SU-DHL-6 (cell line): ENCODE results near the gene DYSF.

Experiments
- H2AFZ ChIP-seq: fragments of 200-600 bp; sonication (generic); 2 replicates; pipeline ENCODE4 v1.6.1; 2014; ENCODE audit warnings: low read depth, mild to moderate bottlenecking, moderate library complexity, mixed read lengths, antibody characterized with exemption, low read length; ENCODE audit not compliant: severe bottlenecking
- H3F3A ChIP-seq: fragments of 200-600 bp; shearing (Covaris generic); 2 replicates; pipeline ENCODE4 v1.6.0; 2016; ENCODE audit warnings: antibody characterized with exemption, mild to moderate bottlenecking; ENCODE audit not compliant: insufficient read depth
- H3K27ac ChIP-seq: fragments of 200-600 bp; sonication (generic); 2 replicates; pipeline ENCODE4 v1.5.1; 2016; ENCODE audit warnings: low read depth, mild to moderate bottlenecking, low read length, moderate library complexity, mixed read lengths
- H3K27me3 ChIP-seq: fragments of 200-600 bp; sonication (generic), shearing (Covaris generic); 2 replicates; pipeline ENCODE4 v1.6.0; 2014; ENCODE audit warnings: mild to moderate bottlenecking, low read length
- H3K36me3 ChIP-seq: fragments of 200-600 bp; sonication (generic); 2 replicates; pipeline ENCODE4 v1.6.1; 2014; ENCODE audit warnings: mild to moderate bottlenecking, low read length, mixed read lengths
- H3K4me2 ChIP-seq: fragments of 300-600, 200-600 bp; shearing (Covaris generic), sonication (generic); 2 replicates; pipeline ENCODE4 v1.6.0; 2014; ENCODE audit warnings: low read length, low read depth, mild to moderate bottlenecking; ENCODE audit not compliant: poor library complexity, severe bottlenecking
- H3K4me3 ChIP-seq: fragments of 200-600 bp; sonication (generic); 2 replicates; pipeline ENCODE4 v1.5.1; 2014; ENCODE audit warnings: antibody characterized with exemption, low read length, mild to moderate bottlenecking, mixed read lengths; ENCODE audit not compliant: insufficient read depth, poor library complexity, severe bottlenecking
- H3K79me2 ChIP-seq: fragments of 200-600 bp; sonication (generic); 2 replicates; pipeline ENCODE4 v1.6.1; 2014; ENCODE audit warnings: mild to moderate bottlenecking, low read length, moderate library complexity; ENCODE audit not compliant: insufficient read depth
- H3K9ac ChIP-seq: fragments of 200-600 bp; sonication (generic); 2 replicates; pipeline ENCODE4 v1.7.0; 2014; ENCODE audit warnings: mild to moderate bottlenecking, low read length
- H3K9me2 ChIP-seq: fragments of 200-600 bp; sonication (generic); replicated peaks from 2 replicates; pipeline ENCODE4 v1.6.1; 2014; ENCODE audit warnings: low read length; ENCODE audit not compliant: insufficient read depth
- H3K9me3 ChIP-seq: fragments of 200-600 bp; sonication (generic); 2 replicates; pipeline ENCODE4 v1.6.1; 2014; ENCODE audit warnings: low read length, mixed read lengths; ENCODE audit not compliant: insufficient read depth
- H4K20me1 ChIP-seq: fragments of 200-600 bp; sonication (generic); 2 replicates; pipeline ENCODE4 v1.6.1; 2014; ENCODE audit warnings: low read depth, mild to moderate bottlenecking, antibody characterized with exemption, low read length, moderate library complexity, mixed read lengths
- EZH2phosphoT487 ChIP-seq: fragments of 200-600 bp; sonication (generic), shearing (Covaris generic); conservative IDR thresholded peaks from 2 replicates; pipeline ENCODE4 v1.6.1; 2018; ENCODE audit warnings: mild to moderate bottlenecking, antibody characterized with exemption, low read length, moderate library complexity, mixed read lengths
- TF ChIP-seq, protein P1 (sequence below): fragments of 200-600 bp; sonication (generic); IDR thresholded peaks from one replicate; pipeline ENCODE4 v1.5.1; 2017; ENCODE audit warnings: antibody characterized with exemption, mild to moderate bottlenecking, low read length, moderate library complexity; ENCODE audit not compliant: insufficient read depth, poor library complexity, severe bottlenecking

Gene DYSF

DNA sequence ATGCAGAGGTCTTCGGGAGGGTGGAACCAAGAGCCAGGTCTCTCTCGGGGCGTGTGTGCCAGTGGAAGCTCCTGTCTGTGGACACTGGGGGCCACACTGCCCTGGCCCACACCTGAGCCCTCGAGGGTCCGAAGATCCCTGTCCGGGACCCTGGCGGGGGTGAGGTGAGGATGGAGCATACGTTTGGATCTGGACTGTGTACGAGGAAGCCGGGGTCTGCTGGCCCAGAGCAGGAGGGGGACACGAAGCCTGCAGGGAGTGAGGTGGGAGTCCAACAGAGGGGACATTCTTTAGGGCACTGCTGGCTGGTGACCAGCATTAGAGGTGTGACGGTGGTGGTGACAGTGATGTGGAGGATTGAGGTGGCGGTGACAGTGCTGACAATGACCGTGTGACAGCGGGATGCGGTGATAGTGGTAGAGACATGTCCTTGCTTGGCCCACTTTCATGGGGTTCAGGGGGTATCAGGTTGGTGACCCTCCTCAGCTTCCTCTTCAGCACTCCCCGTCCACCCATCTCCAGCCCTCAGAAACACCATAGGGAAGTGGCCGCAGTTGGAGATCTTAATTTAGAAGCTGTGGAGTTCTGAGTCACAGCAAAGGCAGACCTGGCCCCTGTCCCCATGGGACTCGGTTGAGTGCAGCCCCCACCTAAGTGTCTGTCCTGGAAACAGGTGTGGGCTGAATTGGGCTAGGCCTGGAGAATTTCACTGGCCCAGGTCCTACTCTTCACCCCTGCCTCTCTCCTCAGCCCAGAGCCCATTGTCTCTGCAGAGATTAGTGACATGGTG is 252.0 kb downstream of the DYSF start:
- no peak overlapping the region for H2AFZ ChIP-seq
- TF ChIP-seq, protein P1, sequence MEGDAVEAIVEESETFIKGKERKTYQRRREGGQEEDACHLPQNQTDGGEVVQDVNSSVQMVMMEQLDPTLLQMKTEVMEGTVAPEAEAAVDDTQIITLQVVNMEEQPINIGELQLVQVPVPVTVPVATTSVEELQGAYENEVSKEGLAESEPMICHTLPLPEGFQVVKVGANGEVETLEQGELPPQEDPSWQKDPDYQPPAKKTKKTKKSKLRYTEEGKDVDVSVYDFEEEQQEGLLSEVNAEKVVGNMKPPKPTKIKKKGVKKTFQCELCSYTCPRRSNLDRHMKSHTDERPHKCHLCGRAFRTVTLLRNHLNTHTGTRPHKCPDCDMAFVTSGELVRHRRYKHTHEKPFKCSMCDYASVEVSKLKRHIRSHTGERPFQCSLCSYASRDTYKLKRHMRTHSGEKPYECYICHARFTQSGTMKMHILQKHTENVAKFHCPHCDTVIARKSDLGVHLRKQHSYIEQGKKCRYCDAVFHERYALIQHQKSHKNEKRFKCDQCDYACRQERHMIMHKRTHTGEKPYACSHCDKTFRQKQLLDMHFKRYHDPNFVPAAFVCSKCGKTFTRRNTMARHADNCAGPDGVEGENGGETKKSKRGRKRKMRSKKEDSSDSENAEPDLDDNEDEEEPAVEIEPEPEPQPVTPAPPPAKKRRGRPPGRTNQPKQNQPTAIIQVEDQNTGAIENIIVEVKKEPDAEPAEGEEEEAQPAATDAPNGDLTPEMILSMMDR = no peak
- no peak for TF ChIP-seq EZH2phosphoT487
- H3K9ac ChIP-seq = no peak overlapping the region
- H3K79me2 ChIP-seq = no peaks in the 10 kb centered on the region
- no peaks in the 10 kb centered on the region for H4K20me1 ChIP-seq
- H3K4me3 ChIP-seq = no peak overlapping the region
- H3K9me2 ChIP-seq = no peaks in the 10 kb centered on the region
- no peak overlapping the region for H3K4me2 ChIP-seq
- no peaks in the 10 kb centered on the region for H3K9me3 ChIP-seq
- no peak overlapping the region for H3K27ac ChIP-seq
- no peaks in the 10 kb centered on the region for H3K36me3 ChIP-seq
- H3K27me3 ChIP-seq = no peaks in the 10 kb centered on the region
- H3F3A ChIP-seq = no peaks in the 10 kb centered on the region

DNA sequence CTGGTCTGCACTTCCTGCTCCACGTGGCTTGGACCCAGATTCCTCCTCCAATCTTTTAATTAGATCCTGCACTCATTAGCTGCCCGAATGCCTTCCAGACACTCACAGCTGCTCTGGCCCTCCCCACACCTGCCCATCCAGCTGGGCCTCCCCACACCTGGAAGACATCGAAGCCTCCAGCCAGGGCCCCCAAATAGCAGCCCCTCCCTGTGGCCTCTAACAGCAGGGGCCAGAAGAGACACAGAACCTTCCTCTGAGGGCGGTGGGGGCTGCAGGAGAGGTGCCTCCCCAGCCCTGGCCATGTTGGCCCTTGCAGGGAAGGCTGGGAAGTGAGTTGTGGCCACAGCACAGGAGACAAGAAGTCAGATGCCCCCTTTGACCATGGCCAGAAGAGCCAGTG is 252.8 kb downstream of the DYSF start:
- no peak overlapping the region for H2AFZ ChIP-seq
- H3K79me2 ChIP-seq = no peaks in the 10 kb centered on the region
- no peaks in the 10 kb centered on the region for H3F3A ChIP-seq
- no peak for TF ChIP-seq EZH2phosphoT487
- TF ChIP-seq, protein P1 = no peak
- no peak overlapping the region for H3K9ac ChIP-seq
- H3K36me3 ChIP-seq = no peaks in the 10 kb centered on the region
- no peaks in the 10 kb centered on the region for H3K9me2 ChIP-seq
- no peak overlapping the region for H3K4me3 ChIP-seq
- no peaks in the 10 kb centered on the region for H4K20me1 ChIP-seq
- H3K27me3 ChIP-seq = no peaks in the 10 kb centered on the region
- no peak overlapping the region for H3K27ac ChIP-seq
- no peak overlapping the region for H3K4me2 ChIP-seq
- H3K9me3 ChIP-seq = no peaks in the 10 kb centered on the region

- H3K36me3 ChIP-seq = no peaks in the 10 kb centered on the region
- no peaks in the 10 kb centered on the region for H3F3A ChIP-seq
- no peak overlapping the region for H2AFZ ChIP-seq
- no peak overlapping the region for H3K9ac ChIP-seq
- no peaks in the 10 kb centered on the region for H3K9me3 ChIP-seq
- no peaks in the 10 kb centered on the region for H4K20me1 ChIP-seq
- no peaks in the 10 kb centered on the region for H3K79me2 ChIP-seq
- TF ChIP-seq EZH2phosphoT487 = no peak
- TF ChIP-seq, protein P1 = no peak
- H3K4me3 ChIP-seq = no peak overlapping the region
- no peak overlapping the region for H3K4me2 ChIP-seq
- H3K9me2 ChIP-seq = no peaks in the 10 kb centered on the region
- H3K27ac ChIP-seq = no peak overlapping the region
- no peaks in the 10 kb centered on the region for H3K27me3 ChIP-seq
These were observed 253.5 kb downstream of the DYSF start for GRCh38 chr2:71706836-71707235.
